ENCODE results near the gene ROR1.

ROR1 gene

DNA sequence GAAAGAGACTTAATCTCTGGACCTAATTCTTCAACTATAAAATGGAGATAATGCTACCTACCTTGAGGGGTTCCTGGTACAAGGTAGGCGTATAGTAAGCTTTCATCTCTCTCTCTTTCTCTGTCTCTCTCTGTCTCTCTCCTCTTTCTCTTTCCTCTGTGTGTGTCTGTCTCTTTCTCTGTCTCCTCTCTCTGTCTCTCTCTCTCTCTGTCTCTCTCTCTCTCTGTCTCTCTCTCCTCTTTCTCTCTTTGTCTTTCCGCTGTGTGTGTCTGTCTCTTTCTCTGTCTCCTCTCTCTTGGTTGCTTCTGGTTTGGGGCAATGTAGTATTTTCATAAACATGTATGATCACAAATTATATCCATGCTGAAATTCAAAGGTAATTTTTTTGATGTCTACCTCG lies 353.5 kb downstream of the ROR1 start:
- Histone ChIP-seq H3K36me3 (no peaks in the 10 kb centered on the region), H3K9me3 (no peaks in the 10 kb centered on the region), H3K27me3 (no peaks in the 10 kb centered on the region), H3K4me1 (no peaks in the 10 kb centered on the region), H3K4me3 (ENCODE audit: low read depth, low read length) (no peak overlapping the region)
- DNase-seq = no peak
- TF ChIP-seq, protein P1, sequence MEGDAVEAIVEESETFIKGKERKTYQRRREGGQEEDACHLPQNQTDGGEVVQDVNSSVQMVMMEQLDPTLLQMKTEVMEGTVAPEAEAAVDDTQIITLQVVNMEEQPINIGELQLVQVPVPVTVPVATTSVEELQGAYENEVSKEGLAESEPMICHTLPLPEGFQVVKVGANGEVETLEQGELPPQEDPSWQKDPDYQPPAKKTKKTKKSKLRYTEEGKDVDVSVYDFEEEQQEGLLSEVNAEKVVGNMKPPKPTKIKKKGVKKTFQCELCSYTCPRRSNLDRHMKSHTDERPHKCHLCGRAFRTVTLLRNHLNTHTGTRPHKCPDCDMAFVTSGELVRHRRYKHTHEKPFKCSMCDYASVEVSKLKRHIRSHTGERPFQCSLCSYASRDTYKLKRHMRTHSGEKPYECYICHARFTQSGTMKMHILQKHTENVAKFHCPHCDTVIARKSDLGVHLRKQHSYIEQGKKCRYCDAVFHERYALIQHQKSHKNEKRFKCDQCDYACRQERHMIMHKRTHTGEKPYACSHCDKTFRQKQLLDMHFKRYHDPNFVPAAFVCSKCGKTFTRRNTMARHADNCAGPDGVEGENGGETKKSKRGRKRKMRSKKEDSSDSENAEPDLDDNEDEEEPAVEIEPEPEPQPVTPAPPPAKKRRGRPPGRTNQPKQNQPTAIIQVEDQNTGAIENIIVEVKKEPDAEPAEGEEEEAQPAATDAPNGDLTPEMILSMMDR (IDR thresholded peaks at IDR 0.05; ENCODE audit: low read depth, low read length) = no peak

DNA sequence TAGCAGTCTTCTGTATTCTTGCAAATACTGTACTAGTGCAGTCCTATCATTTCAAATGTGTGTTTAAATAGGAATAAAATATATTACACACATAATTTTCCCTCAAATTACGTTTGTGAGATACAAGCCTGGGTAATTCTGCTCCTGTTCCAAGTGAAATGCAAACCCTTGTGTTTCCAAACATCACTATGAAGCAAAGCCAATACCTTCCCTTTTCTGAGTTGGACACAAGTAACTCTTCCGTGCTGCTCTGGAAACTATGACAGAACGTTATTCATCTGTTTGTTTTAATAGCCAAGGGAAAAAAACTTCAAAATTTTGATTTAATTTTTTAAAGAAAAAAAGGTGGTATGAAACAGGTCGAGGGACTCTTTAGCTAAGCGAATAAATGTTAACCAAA lies 355.9 kb downstream of the ROR1 start:
- no peak for DNase-seq
- no peaks in the 10 kb centered on the region for H3K27me3 ChIP-seq
- H3K36me3 ChIP-seq = no peaks in the 10 kb centered on the region
- H3K4me3 ChIP-seq (ENCODE audit: low read depth, low read length) = no peak overlapping the region
- TF ChIP-seq, protein P1 (IDR thresholded peaks at IDR 0.05; ENCODE audit: low read depth, low read length) = no peak
- no peaks in the 10 kb centered on the region for H3K4me1 ChIP-seq
- no peaks in the 10 kb centered on the region for H3K9me3 ChIP-seq

DNA sequence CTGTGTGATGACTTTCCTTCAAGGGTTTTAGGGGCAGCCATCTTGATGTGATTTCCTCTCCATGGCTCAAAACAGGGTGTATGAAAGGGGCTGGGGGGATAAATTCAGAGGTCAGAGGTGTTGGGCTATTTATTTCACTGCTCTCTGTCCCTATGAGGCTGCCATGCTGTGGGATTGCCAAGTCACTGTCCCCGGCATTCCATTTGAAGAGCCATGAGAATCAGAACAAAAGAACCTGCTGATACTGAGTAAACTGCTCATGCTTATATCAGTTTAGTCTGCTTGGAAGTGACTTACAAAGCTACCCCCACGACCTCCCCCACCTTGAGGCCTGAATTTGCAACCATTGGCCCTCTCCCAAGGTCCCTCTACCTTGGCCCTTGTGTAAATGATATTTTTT lies 357.3 kb downstream of the ROR1 start:
- Histone ChIP-seq H3K4me3 (ENCODE audit: low read depth, low read length) (no peak overlapping the region), H3K9me3 (no peaks in the 10 kb centered on the region), H3K4me1 (no peaks in the 10 kb centered on the region), H3K27me3 (no peaks in the 10 kb centered on the region), H3K36me3 (no peaks in the 10 kb centered on the region)
- DNase-seq = no peak
- TF ChIP-seq, protein P1 (IDR thresholded peaks at IDR 0.05; ENCODE audit: low read depth, low read length) = no peak

DNA sequence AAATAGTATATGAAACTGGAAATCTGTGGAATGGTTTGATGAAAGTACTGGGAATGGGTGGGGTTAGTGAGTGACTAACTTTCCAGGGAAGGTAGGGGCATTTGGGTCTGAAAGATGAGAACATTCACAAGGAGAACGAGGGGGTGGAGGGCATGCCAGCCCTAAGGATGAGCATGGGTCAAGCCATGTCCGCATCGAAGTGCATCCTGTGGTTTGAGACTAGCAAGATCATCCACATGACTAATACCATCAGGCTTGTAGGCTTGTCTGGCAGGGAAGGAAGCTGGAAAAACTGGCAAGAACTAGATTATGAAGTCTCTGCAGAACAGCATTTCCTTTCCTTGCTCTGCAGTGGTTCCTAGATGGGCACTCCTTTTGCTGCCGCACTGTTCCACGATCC lies 359.2 kb downstream of the ROR1 start:
- Histone ChIP-seq H3K4me3 (ENCODE audit: low read depth, low read length) (no peak overlapping the region), H3K4me1 (no peaks in the 10 kb centered on the region; the same call in 1 of the 2 replicates), H3K27me3 (no peaks in the 10 kb centered on the region), H3K9me3 (no peaks in the 10 kb centered on the region), H3K36me3 (no peaks in the 10 kb centered on the region)
- no peak for DNase-seq
- TF ChIP-seq, protein P1 (IDR thresholded peaks at IDR 0.05; ENCODE audit: low read depth, low read length) = no peak

DNA sequence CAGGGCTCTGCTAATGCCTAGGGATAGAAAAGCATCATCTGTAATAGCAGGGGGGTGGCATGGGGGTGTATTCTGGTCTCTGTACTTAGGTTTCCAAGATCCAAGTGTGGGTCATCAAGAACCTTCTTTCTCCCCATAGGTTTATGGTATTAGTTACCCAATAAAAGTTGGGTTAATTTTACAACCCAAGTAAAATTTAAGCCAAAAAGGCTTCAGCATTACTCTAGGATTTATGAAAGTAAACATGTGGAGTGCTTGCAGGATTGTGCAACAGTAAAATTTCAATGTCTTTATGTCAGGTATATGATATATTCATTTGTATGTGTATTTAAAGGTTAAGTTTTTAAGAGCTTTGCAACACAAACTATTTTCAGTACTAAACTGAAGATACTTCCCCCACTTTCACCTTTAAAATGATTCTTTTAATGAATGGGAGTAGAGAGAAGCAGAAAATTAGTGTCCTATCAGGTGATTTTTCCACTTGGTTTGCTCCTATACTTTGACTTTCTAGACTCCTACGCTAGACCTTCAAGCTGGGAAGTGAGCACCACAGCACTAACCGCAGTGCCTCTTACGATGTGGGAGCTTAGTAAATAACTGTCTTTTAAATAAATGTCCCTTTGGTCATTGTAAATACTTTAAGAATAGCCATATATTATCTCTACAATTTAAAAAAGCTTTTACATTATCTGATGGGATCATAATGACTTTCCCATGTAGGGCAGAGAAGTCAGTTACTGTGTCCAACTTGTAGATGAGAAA lies 361.8 kb downstream of the ROR1 start:
- Histone ChIP-seq H3K4me1 (no peaks in the 10 kb centered on the region; the same call in 1 of the 2 replicates), H3K9me3 (no peaks in the 10 kb centered on the region), H3K4me3 (ENCODE audit: low read depth, low read length) (no peak overlapping the region), H3K27me3 (no peaks in the 10 kb centered on the region), H3K36me3 (no peaks in the 10 kb centered on the region)
- TF ChIP-seq, protein P1 (IDR thresholded peaks at IDR 0.05; ENCODE audit: low read depth, low read length) = no peak
- no peak for DNase-seq

DNA sequence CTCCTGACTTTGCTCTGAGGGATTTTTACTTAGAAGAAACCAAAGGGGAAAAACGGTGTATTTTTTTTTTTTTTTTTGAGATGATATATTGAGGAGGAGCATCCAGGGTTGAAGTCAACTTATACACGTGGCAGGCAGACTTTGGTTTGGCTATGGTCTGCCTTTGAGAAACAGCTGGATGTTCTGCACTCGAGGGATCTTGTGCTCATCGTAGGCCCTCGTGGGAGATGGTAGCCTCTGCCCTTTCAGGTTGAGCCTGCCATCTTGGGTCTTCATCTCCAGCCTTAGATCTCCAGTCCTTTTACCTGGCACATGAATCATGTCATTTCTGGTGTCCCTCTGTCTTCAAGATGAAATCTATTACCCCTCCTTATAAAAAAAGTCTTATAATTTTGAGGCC lies 362.5 kb downstream of the ROR1 start:
- Histone ChIP-seq H3K27me3 (no peaks in the 10 kb centered on the region), H3K36me3 (no peaks in the 10 kb centered on the region), H3K9me3 (no peaks in the 10 kb centered on the region), H3K4me3 (ENCODE audit: low read depth, low read length) (no peak overlapping the region), H3K4me1 (no peaks in the 10 kb centered on the region; the same call in 1 of the 2 replicates)
- TF ChIP-seq, protein P1 (IDR thresholded peaks at IDR 0.05; ENCODE audit: low read depth, low read length) = no peak
- no peak for DNase-seq
